HL-60 (cell line): ENCODE data around the gene ODF2.

Experiments
- GABPA ChIP-seq: IDR thresholded peaks from 2 replicates; pipeline ENCODE4 v1.6.1; 2012; ENCODE audit warnings: low read depth
- POLR2AphosphoS5 ChIP-seq: IDR thresholded peaks from 2 replicates; pipeline ENCODE4 v1.6.1; 2012; ENCODE audit warnings: low read depth
- TF ChIP-seq, protein P1 (sequence below): IDR thresholded peaks from one replicate; pipeline ENCODE4 v1.5.1; 2011; ENCODE audit warnings: low read length, control low read depth, inconsistent platforms; ENCODE audit not compliant: insufficient read depth
- TF ChIP-seq, protein P2 (sequence below): IDR thresholded peaks from 2 replicates; pipeline ENCODE4 v1.6.1; 2012; ENCODE audit warnings: low read depth; ENCODE audit not compliant: insufficient replicate concordance

DNA sequence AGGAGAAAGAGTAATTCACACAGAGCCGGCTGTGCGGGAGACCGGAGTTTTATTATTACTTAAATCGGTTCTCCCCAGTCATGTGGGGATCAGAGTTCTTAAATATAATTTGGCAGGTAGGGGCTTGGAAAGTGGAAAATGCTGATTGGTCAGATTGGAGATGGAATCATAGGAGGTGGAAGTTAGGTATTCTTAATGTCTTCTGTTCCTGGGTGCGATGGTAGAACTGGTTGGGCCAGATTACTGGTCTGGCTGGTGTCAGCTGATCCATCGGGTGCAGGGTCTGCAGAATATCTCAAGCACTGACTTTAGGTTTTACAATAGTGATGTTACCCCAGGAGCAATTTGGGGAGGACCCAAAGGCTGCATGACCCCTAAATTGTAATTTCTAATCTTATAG is 39.8 kb upstream of the ODF2 start:
- TF ChIP-seq, protein P1, sequence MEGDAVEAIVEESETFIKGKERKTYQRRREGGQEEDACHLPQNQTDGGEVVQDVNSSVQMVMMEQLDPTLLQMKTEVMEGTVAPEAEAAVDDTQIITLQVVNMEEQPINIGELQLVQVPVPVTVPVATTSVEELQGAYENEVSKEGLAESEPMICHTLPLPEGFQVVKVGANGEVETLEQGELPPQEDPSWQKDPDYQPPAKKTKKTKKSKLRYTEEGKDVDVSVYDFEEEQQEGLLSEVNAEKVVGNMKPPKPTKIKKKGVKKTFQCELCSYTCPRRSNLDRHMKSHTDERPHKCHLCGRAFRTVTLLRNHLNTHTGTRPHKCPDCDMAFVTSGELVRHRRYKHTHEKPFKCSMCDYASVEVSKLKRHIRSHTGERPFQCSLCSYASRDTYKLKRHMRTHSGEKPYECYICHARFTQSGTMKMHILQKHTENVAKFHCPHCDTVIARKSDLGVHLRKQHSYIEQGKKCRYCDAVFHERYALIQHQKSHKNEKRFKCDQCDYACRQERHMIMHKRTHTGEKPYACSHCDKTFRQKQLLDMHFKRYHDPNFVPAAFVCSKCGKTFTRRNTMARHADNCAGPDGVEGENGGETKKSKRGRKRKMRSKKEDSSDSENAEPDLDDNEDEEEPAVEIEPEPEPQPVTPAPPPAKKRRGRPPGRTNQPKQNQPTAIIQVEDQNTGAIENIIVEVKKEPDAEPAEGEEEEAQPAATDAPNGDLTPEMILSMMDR: no peak
- TF ChIP-seq GABPA: no peak
- no peak for TF ChIP-seq POLR2AphosphoS5
- TF ChIP-seq, protein P2, sequence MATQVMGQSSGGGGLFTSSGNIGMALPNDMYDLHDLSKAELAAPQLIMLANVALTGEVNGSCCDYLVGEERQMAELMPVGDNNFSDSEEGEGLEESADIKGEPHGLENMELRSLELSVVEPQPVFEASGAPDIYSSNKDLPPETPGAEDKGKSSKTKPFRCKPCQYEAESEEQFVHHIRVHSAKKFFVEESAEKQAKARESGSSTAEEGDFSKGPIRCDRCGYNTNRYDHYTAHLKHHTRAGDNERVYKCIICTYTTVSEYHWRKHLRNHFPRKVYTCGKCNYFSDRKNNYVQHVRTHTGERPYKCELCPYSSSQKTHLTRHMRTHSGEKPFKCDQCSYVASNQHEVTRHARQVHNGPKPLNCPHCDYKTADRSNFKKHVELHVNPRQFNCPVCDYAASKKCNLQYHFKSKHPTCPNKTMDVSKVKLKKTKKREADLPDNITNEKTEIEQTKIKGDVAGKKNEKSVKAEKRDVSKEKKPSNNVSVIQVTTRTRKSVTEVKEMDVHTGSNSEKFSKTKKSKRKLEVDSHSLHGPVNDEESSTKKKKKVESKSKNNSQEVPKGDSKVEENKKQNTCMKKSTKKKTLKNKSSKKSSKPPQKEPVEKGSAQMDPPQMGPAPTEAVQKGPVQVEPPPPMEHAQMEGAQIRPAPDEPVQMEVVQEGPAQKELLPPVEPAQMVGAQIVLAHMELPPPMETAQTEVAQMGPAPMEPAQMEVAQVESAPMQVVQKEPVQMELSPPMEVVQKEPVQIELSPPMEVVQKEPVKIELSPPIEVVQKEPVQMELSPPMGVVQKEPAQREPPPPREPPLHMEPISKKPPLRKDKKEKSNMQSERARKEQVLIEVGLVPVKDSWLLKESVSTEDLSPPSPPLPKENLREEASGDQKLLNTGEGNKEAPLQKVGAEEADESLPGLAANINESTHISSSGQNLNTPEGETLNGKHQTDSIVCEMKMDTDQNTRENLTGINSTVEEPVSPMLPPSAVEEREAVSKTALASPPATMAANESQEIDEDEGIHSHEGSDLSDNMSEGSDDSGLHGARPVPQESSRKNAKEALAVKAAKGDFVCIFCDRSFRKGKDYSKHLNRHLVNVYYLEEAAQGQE: no peak
